Activated CD4-positive, alpha-beta T cell treated with anti-CD3 and anti-CD28 coated beads, Interleukin-2, amount 10 ng/mL, durations not matched to agents 7 days and 5 days (primary cell): ENCODE data around the gene MOB4. TPM values are rescaled to one million over a fixed set of nuclear protein-coding genes. Genes with fewer than 3 reads are reported as not detected.

Experiments used
- CTCF ChIA-PET: fragments of 350-600 bp; sonication (Branson Sonifier 250); formaldehyde crosslinking; loops from one replicate; lab custom pipeline; 2021; ENCODE audit warnings: antibody characterized with exemption; lab: Charles Lee
- POLR2A ChIA-PET: fragments of 350-600 bp; sonication (Branson Sonifier 250); formaldehyde crosslinking; loops from one replicate; lab custom pipeline; 2021; ENCODE audit warnings: antibody characterized with exemption; lab: Charles Lee
- DNase-seq: peaks from one replicate; pipeline ENCODE4 v3.0.0-alpha.2; 2020
- H3K27ac Mint-ChIP-seq: one replicate; pipeline ENCODE4 v1.8.0; 2021; ENCODE audit warnings: mild to moderate bottlenecking, moderate library complexity, mixed read lengths
- H3K27me3 Mint-ChIP-seq: one replicate; pipeline ENCODE4 v1.8.0; 2021; ENCODE audit warnings: mixed read lengths
- H3K36me3 Mint-ChIP-seq: one replicate; pipeline ENCODE4 v1.8.0; 2021; ENCODE audit warnings: low read depth, mixed read lengths
- H3K4me1 Mint-ChIP-seq: one replicate; pipeline ENCODE4 v1.8.0; 2021; ENCODE audit warnings: mixed read lengths
- H3K4me3 Mint-ChIP-seq: one replicate; pipeline ENCODE4 v1.8.0; 2021; ENCODE audit warnings: mild to moderate bottlenecking, moderate library complexity, mixed read lengths
- H3K9me3 Mint-ChIP-seq: one replicate; pipeline ENCODE4 v1.8.0; 2021; ENCODE audit warnings: mixed read lengths
- total RNA-seq, 2 experiments: library from RNA; stranded (reverse); gene quantifications; one replicate each; pipeline ENCODE4 v1.2.3, GENCODE V29; 2021

MOB4 gene
- total RNA-seq, 2 experiments from 2014 or later: 17.1 to 18.9 TPM

- Mint-ChIP-seq H3K36me3 (no peaks in the 10 kb centered on the region), H3K27ac (no peak overlapping the region), H3K4me1 (peaks cover 5% of the 10 kb centered on the region), H3K9me3 (no peaks in the 10 kb centered on the region), H3K27me3 (peaks cover 8% of the 10 kb centered on the region), H3K4me3 (no peak overlapping the region)
- POLR2A ChIA-PET: no interaction called here
- CTCF ChIA-PET: interaction anchor here (1.1 kb wide), 1 partner anchor 12 kb away, joined by 3 read pairs; no protein-coding TSS in a partner anchor
- DNase-seq: no peak
These were observed 84.4 kb downstream of the MOB4 start for GRCh38 chr2:197600306-197600705.

GRCh38 chr2:197601726-197602125, 85.9 kb downstream of the MOB4 start:
- DNase-seq: no peak
- Mint-ChIP-seq H3K4me1 (peaks cover 5% of the 10 kb centered on the region), H3K27ac (no peak overlapping the region), H3K4me3 (no peak overlapping the region), H3K9me3 (no peaks in the 10 kb centered on the region), H3K27me3 (peaks cover 3% of the 10 kb centered on the region), H3K36me3 (no peaks in the 10 kb centered on the region)
- ChIA-PET POLR2A (no interaction called here), CTCF (interaction anchor here (0.6 kb wide), 1 partner anchor 33 kb away, joined by 3 read pairs; no protein-coding TSS in a partner anchor)

Other genes with a start within 250 kb of the MOB4 start
- gene ANKRD44, start 205.3 kb upstream of the MOB4 start, total RNA-seq: 100 to 1,000 TPM; 223 to 283 TPM
- gene SF3B1, start 81.0 kb upstream of the MOB4 start, total RNA-seq: 100 to 1,000 TPM; 334 to 347 TPM
- 10 to 100 TPM; 16.7 to 17.9 TPM for gene COQ10B, start 62.5 kb upstream of the MOB4 start, total RNA-seq
- 100 to 1,000 TPM; 212 to 223 TPM for gene HSPD1, start 16.2 kb upstream of the MOB4 start, total RNA-seq
- 10 to 100 TPM; 91.0 to 95.6 TPM for gene HSPE1, start 15.7 kb upstream of the MOB4 start, total RNA-seq
- gene RFTN2, start 159.5 kb downstream of the MOB4 start, total RNA-seq: not detected
- 10 to 100 TPM; 11.1 to 11.9 TPM for gene MARS2, start 189.3 kb downstream of the MOB4 start, total RNA-seq